WTC11 (cell line): Measurements from ENCODE around the gene MRPS9.

ENCODE experiments used
- CREB1 ChIP-seq: sonication (generic); formaldehyde crosslinking; IDR thresholded peaks from 2 replicates; pipeline ENCODE4 v1.8.0; 2023; ENCODE audit warnings: mild to moderate bottlenecking, missing genetic modification reagents
- CTCF ChIP-seq: fragments of 200-600 bp; IDR thresholded peaks from 2 replicates; pipeline ENCODE4 v1.8.0; 2022; ENCODE audit warnings: antibody characterized with exemption
- ESRRA ChIP-seq: sonication (generic); formaldehyde crosslinking; IDR thresholded peaks from 2 replicates; pipeline ENCODE4 v1.8.1; 2022; ENCODE audit warnings: mild to moderate bottlenecking, missing genetic modification reagents, borderline replicate concordance
- FOXP1 ChIP-seq: sonication (generic); formaldehyde crosslinking; IDR thresholded peaks from 2 replicates; pipeline ENCODE4 v1.8.0; 2022; ENCODE audit warnings: missing genetic modification reagents, mild to moderate bottlenecking, moderate library complexity, borderline replicate concordance
- JUN ChIP-seq: sonication (generic); formaldehyde crosslinking; IDR thresholded peaks from 2 replicates; pipeline ENCODE4 v1.8.0; 2023; ENCODE audit warnings: mild to moderate bottlenecking, missing genetic modification reagents
- MAX ChIP-seq: sonication (generic); formaldehyde crosslinking; IDR thresholded peaks from 2 replicates; pipeline ENCODE4 v1.8.0; 2022; ENCODE audit warnings: mild to moderate bottlenecking, missing genetic modification reagents
- NFE2L1 ChIP-seq: sonication (generic); formaldehyde crosslinking; IDR thresholded peaks from 2 replicates; pipeline ENCODE4 v1.8.1; 2023; ENCODE audit warnings: missing genetic modification reagents
- SMAD3 ChIP-seq: sonication (generic); formaldehyde crosslinking; IDR thresholded peaks from 2 replicates; pipeline ENCODE4 v1.8.0; 2022; ENCODE audit warnings: missing genetic modification reagents, mild to moderate bottlenecking, borderline replicate concordance
- SP1 ChIP-seq: sonication (generic); formaldehyde crosslinking; conservative IDR thresholded peaks from 2 replicates; pipeline ENCODE4 v1.8.1; 2022; ENCODE audit warnings: missing genetic modification reagents
- ZNF219 ChIP-seq: sonication (generic); formaldehyde crosslinking; IDR thresholded peaks from 2 replicates; pipeline ENCODE4 v1.8.0; 2023; ENCODE audit warnings: missing genetic modification reagents, mild to moderate bottlenecking, borderline replicate concordance
- TF ChIP-seq, protein P1 (sequence below): sonication (generic); formaldehyde crosslinking; IDR thresholded peaks from 2 replicates; pipeline ENCODE4 v1.8.0; 2023; ENCODE audit warnings: missing genetic modification reagents
- TF ChIP-seq, protein P2 (sequence below): sonication (generic); formaldehyde crosslinking; IDR thresholded peaks from 2 replicates; pipeline ENCODE4 v1.8.0; 2022; ENCODE audit warnings: missing genetic modification reagents
- TF ChIP-seq, protein P3 (sequence below): sonication (generic); formaldehyde crosslinking; IDR thresholded peaks from 2 replicates; pipeline ENCODE4 v1.8.1; 2022; ENCODE audit warnings: missing genetic modification reagents, borderline replicate concordance
- TF ChIP-seq, protein P4 (sequence below): sonication (generic); formaldehyde crosslinking; IDR thresholded peaks from 2 replicates; pipeline ENCODE4 v1.8.0; 2022; ENCODE audit warnings: mild to moderate bottlenecking, missing genetic modification reagents

DNA sequence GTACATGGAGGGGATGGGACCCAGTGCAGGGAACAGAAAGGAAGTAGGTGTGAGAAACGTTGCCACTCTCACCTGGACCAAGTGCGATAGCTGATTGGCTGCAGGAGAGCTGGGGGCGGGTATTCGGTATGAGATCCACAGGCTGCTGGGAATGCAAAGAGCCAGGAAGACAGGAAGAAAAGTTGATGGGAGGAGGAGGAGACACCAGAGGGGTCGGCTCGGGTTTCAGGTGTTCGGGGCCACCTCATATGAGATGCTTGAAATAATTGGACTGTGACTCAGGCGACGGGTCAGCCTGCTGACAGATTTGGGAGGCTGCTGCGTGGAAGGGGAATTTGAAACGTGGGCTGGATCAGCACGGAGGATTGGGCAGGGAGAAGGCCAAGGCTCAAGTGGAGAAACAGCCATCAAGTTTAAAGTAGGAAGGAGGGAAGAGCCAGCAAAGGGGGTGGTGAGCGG, 65.1 kb downstream of the MRPS9 start:
- TF ChIP-seq SP1 (CRISPR knock-in tag) (no peak), CREB1 (CRISPR knock-in tag) (0 out of 2 replicates have a peak, but pooled peaks have one; percentile 53), JUN (no peak), MAX (CRISPR knock-in tag) (peak; percentile 93), SMAD3 (CRISPR knock-in tag) (no peak), CTCF (no peak), FOXP1 (CRISPR knock-in tag) (no peak), ESRRA (CRISPR knock-in tag) (no peak), ZNF219 (CRISPR knock-in tag) (no peak), NFE2L1 (CRISPR knock-in tag) (no peak)
- TF ChIP-seq, protein P1, sequence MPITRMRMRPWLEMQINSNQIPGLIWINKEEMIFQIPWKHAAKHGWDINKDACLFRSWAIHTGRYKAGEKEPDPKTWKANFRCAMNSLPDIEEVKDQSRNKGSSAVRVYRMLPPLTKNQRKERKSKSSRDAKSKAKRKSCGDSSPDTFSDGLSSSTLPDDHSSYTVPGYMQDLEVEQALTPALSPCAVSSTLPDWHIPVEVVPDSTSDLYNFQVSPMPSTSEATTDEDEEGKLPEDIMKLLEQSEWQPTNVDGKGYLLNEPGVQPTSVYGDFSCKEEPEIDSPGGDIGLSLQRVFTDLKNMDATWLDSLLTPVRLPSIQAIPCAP (CRISPR knock-in tag): no peak
- TF ChIP-seq, protein P2, sequence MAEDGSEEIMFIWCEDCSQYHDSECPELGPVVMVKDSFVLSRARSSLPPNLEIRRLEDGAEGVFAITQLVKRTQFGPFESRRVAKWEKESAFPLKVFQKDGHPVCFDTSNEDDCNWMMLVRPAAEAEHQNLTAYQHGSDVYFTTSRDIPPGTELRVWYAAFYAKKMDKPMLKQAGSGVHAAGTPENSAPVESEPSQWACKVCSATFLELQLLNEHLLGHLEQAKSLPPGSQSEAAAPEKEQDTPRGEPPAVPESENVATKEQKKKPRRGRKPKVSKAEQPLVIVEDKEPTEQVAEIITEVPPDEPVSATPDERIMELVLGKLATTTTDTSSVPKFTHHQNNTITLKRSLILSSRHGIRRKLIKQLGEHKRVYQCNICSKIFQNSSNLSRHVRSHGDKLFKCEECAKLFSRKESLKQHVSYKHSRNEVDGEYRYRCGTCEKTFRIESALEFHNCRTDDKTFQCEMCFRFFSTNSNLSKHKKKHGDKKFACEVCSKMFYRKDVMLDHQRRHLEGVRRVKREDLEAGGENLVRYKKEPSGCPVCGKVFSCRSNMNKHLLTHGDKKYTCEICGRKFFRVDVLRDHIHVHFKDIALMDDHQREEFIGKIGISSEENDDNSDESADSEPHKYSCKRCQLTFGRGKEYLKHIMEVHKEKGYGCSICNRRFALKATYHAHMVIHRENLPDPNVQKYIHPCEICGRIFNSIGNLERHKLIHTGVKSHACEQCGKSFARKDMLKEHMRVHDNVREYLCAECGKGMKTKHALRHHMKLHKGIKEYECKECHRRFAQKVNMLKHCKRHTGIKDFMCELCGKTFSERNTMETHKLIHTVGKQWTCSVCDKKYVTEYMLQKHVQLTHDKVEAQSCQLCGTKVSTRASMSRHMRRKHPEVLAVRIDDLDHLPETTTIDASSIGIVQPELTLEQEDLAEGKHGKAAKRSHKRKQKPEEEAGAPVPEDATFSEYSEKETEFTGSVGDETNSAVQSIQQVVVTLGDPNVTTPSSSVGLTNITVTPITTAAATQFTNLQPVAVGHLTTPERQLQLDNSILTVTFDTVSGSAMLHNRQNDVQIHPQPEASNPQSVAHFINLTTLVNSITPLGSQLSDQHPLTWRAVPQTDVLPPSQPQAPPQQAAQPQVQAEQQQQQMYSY: peak; percentile 86
- TF ChIP-seq, protein P3, sequence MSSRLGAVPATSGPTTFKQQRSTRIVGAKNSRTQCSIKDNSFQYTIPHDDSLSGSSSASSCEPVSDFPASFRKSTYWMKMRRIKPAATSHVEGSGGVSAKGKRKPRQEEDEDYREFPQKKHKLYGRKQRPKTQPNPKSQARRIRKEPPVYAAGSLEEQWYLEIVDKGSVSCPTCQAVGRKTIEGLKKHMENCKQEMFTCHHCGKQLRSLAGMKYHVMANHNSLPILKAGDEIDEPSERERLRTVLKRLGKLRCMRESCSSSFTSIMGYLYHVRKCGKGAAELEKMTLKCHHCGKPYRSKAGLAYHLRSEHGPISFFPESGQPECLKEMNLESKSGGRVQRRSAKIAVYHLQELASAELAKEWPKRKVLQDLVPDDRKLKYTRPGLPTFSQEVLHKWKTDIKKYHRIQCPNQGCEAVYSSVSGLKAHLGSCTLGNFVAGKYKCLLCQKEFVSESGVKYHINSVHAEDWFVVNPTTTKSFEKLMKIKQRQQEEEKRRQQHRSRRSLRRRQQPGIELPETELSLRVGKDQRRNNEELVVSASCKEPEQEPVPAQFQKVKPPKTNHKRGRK (CRISPR knock-in tag): no peak
- TF ChIP-seq, protein P4, sequence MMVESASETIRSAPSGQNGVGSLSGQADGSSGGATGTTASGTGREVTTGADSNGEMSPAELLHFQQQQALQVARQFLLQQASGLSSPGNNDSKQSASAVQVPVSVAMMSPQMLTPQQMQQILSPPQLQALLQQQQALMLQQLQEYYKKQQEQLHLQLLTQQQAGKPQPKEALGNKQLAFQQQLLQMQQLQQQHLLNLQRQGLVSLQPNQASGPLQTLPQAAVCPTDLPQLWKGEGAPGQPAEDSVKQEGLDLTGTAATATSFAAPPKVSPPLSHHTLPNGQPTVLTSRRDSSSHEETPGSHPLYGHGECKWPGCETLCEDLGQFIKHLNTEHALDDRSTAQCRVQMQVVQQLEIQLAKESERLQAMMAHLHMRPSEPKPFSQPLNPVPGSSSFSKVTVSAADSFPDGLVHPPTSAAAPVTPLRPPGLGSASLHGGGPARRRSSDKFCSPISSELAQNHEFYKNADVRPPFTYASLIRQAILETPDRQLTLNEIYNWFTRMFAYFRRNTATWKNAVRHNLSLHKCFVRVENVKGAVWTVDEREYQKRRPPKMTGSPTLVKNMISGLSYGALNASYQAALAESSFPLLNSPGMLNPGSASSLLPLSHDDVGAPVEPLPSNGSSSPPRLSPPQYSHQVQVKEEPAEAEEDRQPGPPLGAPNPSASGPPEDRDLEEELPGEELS (CRISPR knock-in tag): no peak
